Loucy (cell line): ENCODE measurements around the gene NSMCE3.

Experiments used
- EZH2phosphoT487 ChIP-seq: fragments of 200-600 bp; IDR thresholded peaks from 2 replicates; pipeline ENCODE4 v1.6.1; 2018; ENCODE audit warnings: antibody characterized with exemption, mild to moderate bottlenecking, moderate library complexity, borderline replicate concordance
- TF ChIP-seq, protein P1 (sequence below): fragments of 200-600 bp; sonication (generic); conservative IDR thresholded peaks from 2 replicates; pipeline ENCODE4 v1.5.1; 2014; ENCODE audit warnings: mild to moderate bottlenecking, antibody characterized with exemption, low read length

DNA sequence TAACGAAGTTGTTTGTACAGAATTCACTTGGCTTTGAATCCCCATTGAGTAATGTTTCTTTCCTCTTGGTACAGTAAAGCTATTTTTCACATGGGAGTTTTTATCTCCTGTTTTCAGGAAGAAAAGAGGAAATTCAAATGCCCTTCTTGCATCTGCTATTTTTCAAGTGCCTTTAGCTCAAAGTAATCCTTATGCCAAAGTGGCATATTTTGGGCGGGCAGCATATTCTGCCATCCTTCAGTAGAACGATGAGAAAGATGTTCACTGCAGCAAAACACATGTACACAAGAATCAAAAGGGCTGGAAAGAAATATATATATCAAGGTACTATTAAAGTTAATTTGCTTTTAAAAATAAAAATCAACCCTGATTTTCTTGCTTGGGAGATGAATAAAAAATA, 5.3 kb upstream of the NSMCE3 start:
- TF ChIP-seq, protein P1, sequence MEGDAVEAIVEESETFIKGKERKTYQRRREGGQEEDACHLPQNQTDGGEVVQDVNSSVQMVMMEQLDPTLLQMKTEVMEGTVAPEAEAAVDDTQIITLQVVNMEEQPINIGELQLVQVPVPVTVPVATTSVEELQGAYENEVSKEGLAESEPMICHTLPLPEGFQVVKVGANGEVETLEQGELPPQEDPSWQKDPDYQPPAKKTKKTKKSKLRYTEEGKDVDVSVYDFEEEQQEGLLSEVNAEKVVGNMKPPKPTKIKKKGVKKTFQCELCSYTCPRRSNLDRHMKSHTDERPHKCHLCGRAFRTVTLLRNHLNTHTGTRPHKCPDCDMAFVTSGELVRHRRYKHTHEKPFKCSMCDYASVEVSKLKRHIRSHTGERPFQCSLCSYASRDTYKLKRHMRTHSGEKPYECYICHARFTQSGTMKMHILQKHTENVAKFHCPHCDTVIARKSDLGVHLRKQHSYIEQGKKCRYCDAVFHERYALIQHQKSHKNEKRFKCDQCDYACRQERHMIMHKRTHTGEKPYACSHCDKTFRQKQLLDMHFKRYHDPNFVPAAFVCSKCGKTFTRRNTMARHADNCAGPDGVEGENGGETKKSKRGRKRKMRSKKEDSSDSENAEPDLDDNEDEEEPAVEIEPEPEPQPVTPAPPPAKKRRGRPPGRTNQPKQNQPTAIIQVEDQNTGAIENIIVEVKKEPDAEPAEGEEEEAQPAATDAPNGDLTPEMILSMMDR = no peak
- no peak for TF ChIP-seq EZH2phosphoT487
